ENCODE measurements around the gene DENND11.

- no peak for TF ChIP-seq CTCF (IDR thresholded peaks at IDR 0.05; ENCODE audit: extremely low read depth in 1 of 2, insufficient read depth in 1 of 2, low read depth in 1 of 2, low read length in 2 of 2)
- no peak for TF ChIP-seq POLR2A (IDR thresholded peaks at IDR 0.05; ENCODE audit: low read depth, low read length)
- TF ChIP-seq POLR2AphosphoS5 (IDR thresholded peaks at IDR 0.05; ENCODE audit: insufficient read depth, low read depth, low read length), result no peak
Measured at GRCh38 chr7:141742229-141742628, 40.3 kb upstream of the DENND11 start.
